ENCODE results near the gene MARCHF10. TPM values are rescaled to one million over a fixed set of nuclear protein-coding genes. Genes with fewer than 3 reads are reported as not detected.
A peak's percentile ranks its signal among the peaks of the same experiment; 100 is the strongest.

MARCHF10 gene
- total and polyA plus RNA-seq, 9 of the 15 experiments (the other 6 are each of a cell fraction or from before 2014, with no cell fraction given), result not detected

- TF ChIP-seq ATF4 (CRISPR knock-in tag; IDR thresholded peaks at IDR 0.05) (no peak), RBBP5 (IDR thresholded peaks at IDR 0.05; ENCODE audit: borderline replicate concordance, insufficient read depth, low read length, poor library complexity, severe bottlenecking) (peak; percentile 42), SOX6 (IDR thresholded peaks at IDR 0.05) (peak; percentile 82), SMAD2 (IDR thresholded peaks at IDR 0.05; ENCODE audit: low read depth, low read length) (no peak), NR3C1 (CRISPR knock-in tag; IDR thresholded peaks at IDR 0.05) (no peak), DMBX1 (CRISPR knock-in tag; IDR thresholded peaks at IDR 0.05; ENCODE audit: borderline replicate concordance) (peak; percentile 69; the same call in 1 of the 2 replicates), PRDM10 (IDR thresholded peaks at IDR 0.05; ENCODE audit: partially characterized antibody) (no peak), ZFP30 (CRISPR knock-in tag; IDR thresholded peaks at IDR 0.05; ENCODE audit: borderline replicate concordance) (no peak), ZEB2 (IDR thresholded peaks at IDR 0.05) (peak; percentile 61; the same call in 1 of the 2 replicates), ZNF23 (CRISPR knock-in tag; IDR thresholded peaks at IDR 0.05) (no peak), KLF6 (CRISPR knock-in tag; IDR thresholded peaks at IDR 0.05; ENCODE audit: borderline replicate concordance) (no peak), HDAC8 (tag; IDR thresholded peaks at IDR 0.05) (no peak), PCBP1 (IDR thresholded peaks at IDR 0.05; ENCODE audit: low read depth, low read length, poor library complexity, severe bottlenecking) (no peak), ZNF785 (CRISPR knock-in tag; IDR thresholded peaks at IDR 0.05) (no peak), NR2C1 (IDR thresholded peaks at IDR 0.05) (no peak), NR2C1 (tag; IDR thresholded peaks at IDR 0.05) (peak; percentile 16; the same call in 1 of the 2 replicates), SIX5 (IDR thresholded peaks at IDR 0.05; ENCODE audit: borderline replicate concordance in 1 of 2, insufficient read depth in 1 of 2, low read depth in 1 of 2, low read length in 2 of 2) (no peak), HES1 (IDR thresholded peaks at IDR 0.05; ENCODE audit: low read depth) (no peak), HLTF (IDR thresholded peaks at IDR 0.05) (no peak), ZNF655 (CRISPR knock-in tag; IDR thresholded peaks at IDR 0.05) (no peak), MYNN (IDR thresholded peaks at IDR 0.05) (peak; percentile 76; the same call in 1 of the 2 replicates), MYNN (CRISPR knock-in tag; IDR thresholded peaks at IDR 0.05) (no peak)
These were observed 126.8 kb downstream of the MARCHF10 start (continued) for GRCh38 chr17:62681061-62681938.

All from K562 (cell line).